Omental fat pad (tissue), 4 donors: ENCODE data around the gene SULT2B1. TPM values are rescaled to one million over a fixed set of nuclear protein-coding genes. Genes with fewer than 3 reads are reported as not detected.

ENCODE experiments used
- ATAC-seq: fragments of 150-250 bp; one replicate; pipeline ENCODE4 v1.9.1; 2016; ENCODE audit warnings: mild to moderate bottlenecking, moderate library complexity; ENCODE audit not compliant: low FRiP score
- DNase-seq: peaks from one replicate; pipeline ENCODE4 v3.0.0-alpha.2; 2019; ENCODE audit warnings: low spot score
- total RNA-seq, 4 donors: library from RNA; depleted of rRNA; stranded (reverse); fragments of >200 nt; gene quantifications; one replicate each; pipeline ENCODE4 v1.1.0, GENCODE V29; 2016
- TF ChIP-seq, protein P1 (sequence below), 3 donors: fragments of 450-650 bp; IDR thresholded peaks; one replicate each; pipeline ENCODE4 v1.5.1; 2016 to 2017; ENCODE audit warnings: antibody characterized with exemption in 3 of 3, mild to moderate bottlenecking in 3 of 3, moderate library complexity in 2 of 3

The SULT2B1 gene
- total RNA-seq, 4 donors from 2014 or later = not detected

DNA sequence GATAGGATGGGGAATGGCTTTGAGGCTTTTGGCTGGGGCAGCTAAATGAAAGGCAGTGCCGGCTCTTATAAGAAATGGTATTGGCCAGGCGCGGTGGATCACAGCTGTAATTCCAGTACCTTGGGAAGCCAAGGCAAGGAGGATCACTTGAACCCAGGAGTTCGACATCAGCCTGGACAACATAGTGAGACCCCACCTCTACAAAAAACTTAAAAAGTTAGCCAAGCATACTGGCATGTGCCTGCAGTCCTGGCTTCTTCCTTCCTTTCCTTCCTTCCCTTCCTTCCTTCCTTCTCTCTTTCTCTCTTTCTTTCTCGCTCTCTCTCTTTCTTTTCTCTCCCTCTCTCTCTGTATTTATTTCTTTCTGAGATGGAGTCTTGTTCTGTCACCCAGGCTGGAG lies 90.9 kb downstream of the SULT2B1 start:
- DNase-seq (no peak), ATAC-seq (no peak)
- TF ChIP-seq, protein P1, sequence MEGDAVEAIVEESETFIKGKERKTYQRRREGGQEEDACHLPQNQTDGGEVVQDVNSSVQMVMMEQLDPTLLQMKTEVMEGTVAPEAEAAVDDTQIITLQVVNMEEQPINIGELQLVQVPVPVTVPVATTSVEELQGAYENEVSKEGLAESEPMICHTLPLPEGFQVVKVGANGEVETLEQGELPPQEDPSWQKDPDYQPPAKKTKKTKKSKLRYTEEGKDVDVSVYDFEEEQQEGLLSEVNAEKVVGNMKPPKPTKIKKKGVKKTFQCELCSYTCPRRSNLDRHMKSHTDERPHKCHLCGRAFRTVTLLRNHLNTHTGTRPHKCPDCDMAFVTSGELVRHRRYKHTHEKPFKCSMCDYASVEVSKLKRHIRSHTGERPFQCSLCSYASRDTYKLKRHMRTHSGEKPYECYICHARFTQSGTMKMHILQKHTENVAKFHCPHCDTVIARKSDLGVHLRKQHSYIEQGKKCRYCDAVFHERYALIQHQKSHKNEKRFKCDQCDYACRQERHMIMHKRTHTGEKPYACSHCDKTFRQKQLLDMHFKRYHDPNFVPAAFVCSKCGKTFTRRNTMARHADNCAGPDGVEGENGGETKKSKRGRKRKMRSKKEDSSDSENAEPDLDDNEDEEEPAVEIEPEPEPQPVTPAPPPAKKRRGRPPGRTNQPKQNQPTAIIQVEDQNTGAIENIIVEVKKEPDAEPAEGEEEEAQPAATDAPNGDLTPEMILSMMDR (IDR thresholded peaks at IDR 0.05) = no peak

DNA sequence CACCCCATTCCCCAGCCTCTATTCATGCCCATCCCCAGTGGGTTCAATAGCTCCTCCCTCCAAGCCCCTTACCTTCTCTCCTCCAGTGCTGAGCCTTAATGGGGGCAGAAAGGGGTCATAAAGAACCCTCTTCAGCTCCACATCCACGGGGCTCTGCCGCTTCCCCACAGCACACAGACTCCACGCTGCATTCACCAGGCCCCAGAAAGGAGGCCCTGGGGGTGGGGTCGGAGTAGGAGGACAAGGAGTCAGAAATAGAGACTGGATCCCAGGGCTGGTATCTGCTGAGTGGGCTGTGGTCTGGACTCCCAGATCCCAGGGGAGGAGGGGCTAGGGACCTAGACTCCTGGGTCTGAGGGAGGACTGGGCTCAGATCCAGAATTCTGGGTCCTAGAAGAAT lies 92.4 kb downstream of the SULT2B1 start:
- DNase-seq (no peak), ATAC-seq (no peak)
- TF ChIP-seq, protein P1 (IDR thresholded peaks at IDR 0.05) = no peak

DNA sequence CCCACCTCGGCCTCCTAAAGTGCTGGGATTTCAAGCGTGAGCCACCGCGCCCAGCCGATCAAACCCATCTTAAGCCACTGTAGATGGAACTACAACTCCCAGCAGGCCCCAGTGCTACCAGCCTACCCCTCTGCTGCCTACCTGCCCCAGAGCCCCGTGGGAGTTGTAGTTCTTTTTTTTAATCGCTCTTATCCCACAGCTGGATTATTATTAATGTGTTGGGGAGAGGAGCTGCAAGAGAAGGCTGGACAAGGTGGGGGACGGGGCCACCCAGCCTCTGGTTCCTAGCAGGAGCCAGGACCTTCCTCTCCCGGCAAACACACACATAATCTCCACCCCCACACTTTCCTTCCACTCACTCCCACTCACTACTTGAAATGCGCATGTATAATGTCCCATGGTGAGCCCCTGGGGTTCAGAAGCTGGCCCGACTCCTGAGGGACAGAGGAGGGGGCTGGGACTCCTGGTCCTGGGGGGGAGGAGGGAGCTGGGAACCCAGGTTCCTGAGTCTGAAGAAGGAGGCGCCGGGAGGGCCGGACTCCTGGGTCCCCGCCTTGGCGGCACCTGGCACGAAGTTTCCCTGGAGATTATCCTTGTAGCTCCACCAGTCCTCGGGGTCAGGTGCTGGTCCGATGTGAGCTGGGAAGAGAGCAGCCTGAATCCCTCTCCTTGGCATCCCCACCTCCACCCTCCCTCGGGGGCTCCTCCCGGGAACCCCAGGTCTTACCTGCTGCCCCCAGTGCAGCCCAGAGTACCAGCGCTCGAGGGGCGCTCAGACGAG lies 93.1 kb downstream of the SULT2B1 start:
- ATAC-seq = peak; percentile 72
- peak; percentile 58 for DNase-seq
- TF ChIP-seq, protein P1 (IDR thresholded peaks at IDR 0.05) = no peak

DNA sequence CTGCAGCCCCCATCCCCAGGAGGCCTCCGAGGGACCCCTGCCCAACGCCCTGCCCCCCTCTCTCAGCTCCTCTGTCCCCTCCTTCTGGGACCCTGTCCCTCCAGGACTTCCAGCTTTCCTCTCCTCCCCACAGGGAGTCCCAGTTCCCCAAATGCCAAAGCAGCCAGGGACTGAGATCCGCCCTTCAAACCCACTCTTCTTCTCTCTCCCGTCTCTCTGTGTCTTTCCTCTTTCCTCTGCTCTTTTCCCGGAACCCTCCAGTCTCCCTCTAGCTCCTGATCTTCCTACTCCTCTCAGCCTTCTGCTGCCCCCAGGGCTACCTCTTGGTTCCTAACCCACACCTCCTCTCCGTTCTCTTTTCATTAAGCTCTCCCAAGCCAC lies 93.6 kb downstream of the SULT2B1 start:
- TF ChIP-seq, protein P1 (IDR thresholded peaks at IDR 0.05) = no peak
- peak; percentile 2 for ATAC-seq
- no peak for DNase-seq

DNA sequence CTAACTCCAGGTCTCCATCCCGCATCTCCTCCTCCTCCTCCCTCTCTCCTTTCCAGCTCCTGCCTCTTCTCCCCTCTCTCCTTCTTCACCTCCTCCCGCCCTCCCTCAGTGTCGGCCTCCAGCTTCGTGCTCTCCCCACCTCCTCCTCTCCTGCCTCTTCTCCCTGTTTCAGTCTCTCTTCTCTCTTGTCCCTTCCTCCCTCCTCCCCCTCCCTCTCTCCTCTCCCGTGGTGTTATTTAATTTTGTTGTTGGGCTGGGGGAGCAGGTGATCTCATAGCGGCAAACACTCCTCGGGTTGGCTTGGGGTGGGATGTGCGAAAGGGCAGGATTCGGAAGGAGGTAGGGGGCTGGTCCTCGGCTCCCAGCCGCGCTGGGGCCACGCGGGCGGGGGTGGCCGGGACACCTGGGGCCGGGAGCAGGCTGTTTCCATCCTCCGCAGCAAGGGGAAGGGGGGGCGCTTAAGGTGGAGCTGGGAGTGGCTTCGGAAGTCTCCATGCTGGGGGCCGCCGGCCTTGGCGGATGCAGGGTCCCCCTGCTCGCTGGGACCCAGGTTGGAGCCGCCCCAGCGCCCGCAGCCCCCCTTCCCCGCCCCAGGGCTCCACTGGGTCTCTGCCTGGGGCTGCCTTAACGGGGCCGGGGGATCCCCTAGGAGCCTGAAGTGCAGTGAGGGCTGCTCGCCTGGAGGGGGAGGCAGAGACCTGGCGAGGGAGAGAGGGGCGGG lies 94.2 kb downstream of the SULT2B1 start, which contains the start of gene CA11:
Gene CA11 (minus strand): TSS at position 187 of the 721 bp plus-strand sequence. CDS start 555 bp downstream, outside the sequence.
- peak; percentile 91 for ATAC-seq
- TF ChIP-seq, protein P1 (IDR thresholded peaks at IDR 0.05) = peak in 2 of 3 donors; percentile 23 to 36
- peak; percentile 83 for DNase-seq

DNA sequence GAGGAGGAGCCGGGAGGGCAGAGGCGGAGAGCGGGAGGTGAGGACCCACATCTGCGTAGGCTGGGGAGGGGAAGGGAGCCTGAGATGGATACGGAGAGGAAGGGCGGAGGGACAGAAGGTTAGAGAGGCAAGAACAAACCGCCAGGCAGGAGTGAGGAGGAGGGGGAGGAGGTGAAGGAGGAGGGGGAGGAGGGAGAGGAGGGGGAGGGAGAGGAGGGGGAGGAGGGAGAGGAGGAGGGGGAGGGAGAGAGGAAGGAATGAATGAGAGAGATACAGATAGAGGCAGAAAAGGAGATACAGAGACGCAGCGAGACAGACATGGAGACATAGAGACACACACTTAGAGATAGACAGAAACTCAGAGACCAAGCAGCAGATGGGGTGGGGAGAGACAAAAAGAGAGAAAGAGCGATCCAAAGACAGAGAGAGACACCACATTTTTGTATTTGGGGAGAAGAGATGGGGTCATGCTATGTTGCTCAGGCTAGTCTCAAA lies 94.8 kb downstream of the SULT2B1 start:
- ATAC-seq (no peak), DNase-seq (no peak)
- TF ChIP-seq, protein P1 (IDR thresholded peaks at IDR 0.05) = no peak
